Measurements from ENCODE around the gene RGS10.

The RGS10 gene

GRCh38 chr10:119502618-119503155 lies 39.8 kb downstream of the RGS10 start:
- no peak overlapping the region for H3K4me3 ChIP-seq (ENCODE audit: low read depth, low read length)
- no peak for TF ChIP-seq CTCF (IDR thresholded peaks at IDR 0.05; ENCODE audit: low read depth, low read length, missing control alignments)
- in situ Hi-C loops (cut with HindIII; ENCODE audit: low sequenced_read_pairs), result no loop called here
- no peak for DNase-seq (ENCODE audit: low read depth)

GRCh38 chr10:119502209-119502608 lies 40.3 kb downstream of the RGS10 start:
- TF ChIP-seq CTCF (IDR thresholded peaks at IDR 0.05; ENCODE audit: low read depth, low read length, missing control alignments), result no peak
- no peak for DNase-seq (ENCODE audit: low read depth)
- no peak overlapping the region for H3K4me3 ChIP-seq (ENCODE audit: low read depth, low read length)
- in situ Hi-C loops (cut with HindIII; ENCODE audit: low sequenced_read_pairs), result no loop called here

GRCh38 chr10:119501690-119502089 lies 40.8 kb downstream of the RGS10 start:
- in situ Hi-C loops (cut with HindIII; ENCODE audit: low sequenced_read_pairs), result no loop called here
- no peak for TF ChIP-seq CTCF (IDR thresholded peaks at IDR 0.05; ENCODE audit: low read depth, low read length, missing control alignments)
- DNase-seq (ENCODE audit: low read depth), result no peak
- no peak overlapping the region for H3K4me3 ChIP-seq (ENCODE audit: low read depth, low read length)

GRCh38 chr10:119500821-119501220 lies 41.7 kb downstream of the RGS10 start:
- in situ Hi-C loops (cut with HindIII; ENCODE audit: low sequenced_read_pairs), result no loop called here
- TF ChIP-seq CTCF (IDR thresholded peaks at IDR 0.05; ENCODE audit: low read depth, low read length, missing control alignments), result no peak
- no peak overlapping the region for H3K4me3 ChIP-seq (ENCODE audit: low read depth, low read length)
- no peak for DNase-seq (ENCODE audit: low read depth)

- H3K4me3 ChIP-seq (ENCODE audit: low read depth, low read length), result no peak overlapping the region
- no peak for DNase-seq (ENCODE audit: low read depth)
- no peak for TF ChIP-seq CTCF (IDR thresholded peaks at IDR 0.05; ENCODE audit: low read depth, low read length, missing control alignments)
- in situ Hi-C loops (cut with HindIII; ENCODE audit: low sequenced_read_pairs), result no loop called here
Measured at GRCh38 chr10:119500123-119500795, 42.3 kb downstream of the RGS10 start.

- in situ Hi-C loops (cut with HindIII; ENCODE audit: low sequenced_read_pairs), result no loop called here
- no peak for TF ChIP-seq CTCF (IDR thresholded peaks at IDR 0.05; ENCODE audit: low read depth, low read length, missing control alignments)
- H3K4me3 ChIP-seq (ENCODE audit: low read depth, low read length), result no peak overlapping the region
- DNase-seq (ENCODE audit: low read depth), result no peak
Measured at GRCh38 chr10:119499677-119500002, 42.9 kb downstream of the RGS10 start.

Data from astrocyte of the cerebellum (primary cell).